GM23338 (cell line): ENCODE results near the gene GRM8. TPM values are rescaled to one million over a fixed set of nuclear protein-coding genes. Genes with fewer than 3 reads are reported as not detected.

Experiments used
- ATAC-seq: fragments of 200-7000 bp; cut with Tn5 transposase; 3 replicates; pipeline ENCODE4 v1.9.1; 2020
- DNase-seq: peaks from one replicate; pipeline ENCODE4 v3.0.0-alpha.2; 2015; ENCODE audit warnings: low spot score
- H2AFZ ChIP-seq: fragments of 200-600 bp; sonication (generic); 2 replicates; pipeline ENCODE4 v1.8.0; 2016; ENCODE audit warnings: antibody characterized with exemption, mild to moderate bottlenecking, moderate library complexity
- H3F3A ChIP-seq: fragments of 200-600 bp; sonication (generic); replicated peaks from 2 replicates; pipeline ENCODE4 v1.8.0; 2017; ENCODE audit warnings: antibody characterized with exemption, mixed run types, low read depth
- H3K27ac ChIP-seq: fragments of 200-600 bp; sonication (generic); 2 replicates; pipeline ENCODE4 v1.6.1; 2016; ENCODE audit warnings: low read depth
- H3K27me3 ChIP-seq: fragments of 200-600 bp; sonication (generic); 2 replicates; pipeline ENCODE4 v1.8.0; 2016; ENCODE audit warnings: mild to moderate bottlenecking, mixed run types, moderate library complexity; ENCODE audit not compliant: insufficient read depth
- H3K36me3 ChIP-seq: fragments of 200-600 bp; sonication (generic); 2 replicates; pipeline ENCODE4 v1.8.0; 2016; ENCODE audit warnings: mild to moderate bottlenecking; ENCODE audit not compliant: insufficient read depth
- H3K4me1 ChIP-seq: fragments of 200-600 bp; sonication (generic); 2 replicates; pipeline ENCODE4 v1.8.0; 2016; ENCODE audit warnings: mild to moderate bottlenecking, moderate library complexity; ENCODE audit not compliant: insufficient read depth
- H3K4me2 ChIP-seq: fragments of 200-600 bp; sonication (generic); 2 replicates; pipeline ENCODE4 v1.7.1; 2017; ENCODE audit warnings: mixed run types
- H3K4me3 ChIP-seq: fragments of 200-600 bp; sonication (generic); 2 replicates; pipeline ENCODE4 v1.6.1; 2016; ENCODE audit warnings: mixed run types
- H3K79me2 ChIP-seq: fragments of 200-600 bp; sonication (generic); replicated peaks from 2 replicates; pipeline ENCODE4 v1.8.0; 2017; ENCODE audit warnings: mild to moderate bottlenecking; ENCODE audit not compliant: insufficient read depth
- H3K9me2 ChIP-seq: fragments of 200-600 bp; sonication (generic); 2 replicates; pipeline ENCODE4 v1.8.0; 2017; ENCODE audit not compliant: insufficient read depth
- H4K20me1 ChIP-seq: fragments of 200-600 bp; sonication (generic); replicated peaks from 2 replicates; pipeline ENCODE4 v1.8.0; 2017; ENCODE audit warnings: mild to moderate bottlenecking; ENCODE audit not compliant: insufficient read depth
- H3K27ac Mint-ChIP-seq: 2 replicates; pipeline ENCODE4 v1.8.0; 2020; ENCODE audit warnings: inconsistent platforms, mild to moderate bottlenecking, moderate library complexity, mixed read lengths
- H3K27me3 Mint-ChIP-seq: 3 replicates; pipeline ENCODE4 v1.8.0; 2022; ENCODE audit warnings: low read depth, mild to moderate bottlenecking, moderate library complexity, mixed read lengths, inconsistent platforms; ENCODE audit not compliant: insufficient read depth, poor library complexity
- H3K36me3 Mint-ChIP-seq: 3 replicates; pipeline ENCODE4 v1.8.0; 2021; ENCODE audit warnings: low read depth, mild to moderate bottlenecking, inconsistent platforms, moderate library complexity, mixed read lengths
- H3K4me1 Mint-ChIP-seq: 3 replicates; pipeline ENCODE4 v1.8.0; 2020; ENCODE audit warnings: mild to moderate bottlenecking, inconsistent platforms, mixed read lengths
- H3K4me3 Mint-ChIP-seq: 3 replicates; pipeline ENCODE4 v1.8.0; 2021; ENCODE audit warnings: moderate library complexity, mild to moderate bottlenecking, inconsistent platforms, mixed read lengths
- H3K9me3 Mint-ChIP-seq: 3 replicates; pipeline ENCODE4 v1.8.0; 2020; ENCODE audit warnings: moderate library complexity, mild to moderate bottlenecking, inconsistent platforms, mixed read lengths
- CREB1 ChIP-seq: fragments of 250-450 bp; sonication (Bioruptor Pico); IDR thresholded peaks from 2 replicates; pipeline ENCODE4 v1.5.0; 2020; ENCODE audit warnings: low read depth, mild to moderate bottlenecking, moderate library complexity
- CTCF ChIP-seq, 2 experiments: fragments of 200-600 bp in 1 of 2; sonication (generic) in 1 of 2; conservative IDR thresholded peaks; 2 replicates each; pipeline versions ENCODE4 v1.5.1 to v1.6.1; 2016 to 2017; ENCODE audit warnings: antibody characterized with exemption in 2 of 2, low read depth in 2 of 2, mild to moderate bottlenecking in 2 of 2, moderate library complexity in 1 of 2
- ETS1 ChIP-seq: IDR thresholded peaks from 2 replicates; pipeline ENCODE4 v1.6.1; 2016; ENCODE audit warnings: antibody characterized with exemption
- EZH2 ChIP-seq: fragments of 200-600 bp; sonication (generic); IDR thresholded peaks from one replicate; pipeline ENCODE4 v1.8.0; 2017; ENCODE audit warnings: antibody characterized with exemption, mild to moderate bottlenecking, low read depth; ENCODE audit not compliant: unreplicated experiment
- EZH2phosphoT487 ChIP-seq: fragments of 200-600 bp; sonication (generic); IDR thresholded peaks from one replicate; pipeline ENCODE4 v1.8.1; 2018; ENCODE audit warnings: antibody characterized with exemption; ENCODE audit not compliant: unreplicated experiment
- JUNB ChIP-seq: IDR thresholded peaks from one replicate; pipeline ENCODE4 v1.6.1; 2016; ENCODE audit warnings: antibody characterized with exemption; ENCODE audit not compliant: unreplicated experiment
- NANOG ChIP-seq: IDR thresholded peaks from 2 replicates; pipeline ENCODE4 v1.6.1; 2016; ENCODE audit warnings: antibody characterized with exemption, borderline replicate concordance
- POLR2AphosphoS5 ChIP-seq: IDR thresholded peaks from 2 replicates; pipeline ENCODE4 v1.6.1; 2016; ENCODE audit warnings: antibody characterized with exemption, low read depth
- REST ChIP-seq: IDR thresholded peaks from one replicate; pipeline ENCODE4 v1.6.1; 2018; ENCODE audit warnings: antibody characterized with exemption; ENCODE audit not compliant: unreplicated experiment
- STAT1 ChIP-seq: IDR thresholded peaks from one replicate; pipeline ENCODE4 v1.6.1; 2016; ENCODE audit warnings: antibody characterized with exemption; ENCODE audit not compliant: unreplicated experiment
- ZNF114 ChIP-seq: fragments of 250-450 bp; sonication (Bioruptor Pico); IDR thresholded peaks from 2 replicates; pipeline ENCODE4 v1.5.0; 2020; ENCODE audit warnings: mild to moderate bottlenecking, moderate library complexity
- ZNF331 ChIP-seq: fragments of 250-450 bp; sonication (Bioruptor Pico); IDR thresholded peaks from 2 replicates; pipeline ENCODE4 v1.5.0; 2020; ENCODE audit warnings: low read depth, mild to moderate bottlenecking, moderate library complexity
- ZNF462 ChIP-seq: fragments of 250-450 bp; sonication (Bioruptor Pico); IDR thresholded peaks from 2 replicates; pipeline ENCODE4 v1.5.0; 2020; ENCODE audit warnings: mild to moderate bottlenecking, moderate library complexity
- polyA plus RNA-seq: library from polyadenylated mRNA; unstranded; fragments of >200 nt; fragmentation: Nextera tagmentation; extraction: Ambion mirVana; gene quantifications from 2 replicates; pipeline ENCODE4 v1.2.1, GENCODE V29; 2016
- total RNA-seq: library from RNA; depleted of rRNA; stranded (reverse); fragments of >200 nt; shearing (Covaris generic); gene quantifications from 2 replicates; pipeline ENCODE4 v1.2.3, GENCODE V29; 2014

The GRM8 gene
- total and polyA plus RNA-seq, 2 experiments from 2014 or later = 1.9 to 6.6 TPM

- no peak for DNase-seq
- Mint-ChIP-seq H3K9me3 (no peaks in the 10 kb centered on the region), H3K27ac (no peak overlapping the region), H3K4me1 (no peaks in the 10 kb centered on the region), H3K4me3 (no peak overlapping the region), H3K36me3 (no peaks in the 10 kb centered on the region), H3K27me3 (no peaks in the 10 kb centered on the region)
- Histone ChIP-seq H3K27me3 (no peaks in the 10 kb centered on the region), H3F3A (no peaks in the 10 kb centered on the region), H3K79me2 (no peaks in the 10 kb centered on the region), H3K4me2 (no peak overlapping the region), H3K36me3 (no peaks in the 10 kb centered on the region), H3K27ac (no peak overlapping the region), H3K4me1 (no peaks in the 10 kb centered on the region), H2AFZ (no peak overlapping the region), H3K9me2 (no peaks in the 10 kb centered on the region), H4K20me1 (no peaks in the 10 kb centered on the region), H3K4me3 (no peak overlapping the region)
- ATAC-seq = no peak
- TF ChIP-seq EZH2phosphoT487 (no peak), ZNF331 (no peak), REST (no peak), JUNB (no peak), CREB1 (CRISPR knock-in tag) (no peak), STAT1 (no peak), ZNF462 (CRISPR knock-in tag) (no peak), POLR2AphosphoS5 (no peak), NANOG (no peak), EZH2 (no peak), ETS1 (no peak), ZNF114 (no peak), CTCF (conservative IDR thresholded peaks at IDR 0.05; ENCODE audit: low read depth in 2 of 2) (no peak)
These were observed 411.9 kb downstream of the GRM8 start for GRCh38 chr7:126840869-126841268.
